ENCODE results near the gene PFKFB3. TPM values are rescaled to one million over a fixed set of nuclear protein-coding genes. Genes with fewer than 3 reads are reported as not detected.
"Not testable (repeated sequence)": the region's sequence is repeated elsewhere in the genome, so short reads cannot be mapped to it uniquely, and the experiment has no call there.

Gene PFKFB3
- total RNA-seq, 1 donor from 2014 or later, result 64.5 TPM

- H3K27me3 Mint-ChIP-seq, result no peaks in the 10 kb centered on the region
- H3K4me3 Mint-ChIP-seq (ENCODE audit: low read depth), result no peak overlapping the region
- no peaks in the 10 kb centered on the region for H3K9me3 Mint-ChIP-seq (ENCODE audit: low read depth)
- H3K36me3 Mint-ChIP-seq (ENCODE audit: insufficient read depth), result peaks cover 42% of the 10 kb centered on the region
- H3K27ac Mint-ChIP-seq, result no peak overlapping the region
- TF ChIP-seq CTCF (IDR thresholded peaks at IDR 0.05; ENCODE audit: unreplicated experiment), result no peak
- H3K4me1 Mint-ChIP-seq (ENCODE audit: low read depth), result peaks cover 11% of the 10 kb centered on the region
- no peak for DNase-seq (ENCODE audit: low spot score, unreplicated experiment)
These were observed 30.4 kb downstream of the PFKFB3 start for GRCh38 chr10:6232846-6233724.

DNA sequence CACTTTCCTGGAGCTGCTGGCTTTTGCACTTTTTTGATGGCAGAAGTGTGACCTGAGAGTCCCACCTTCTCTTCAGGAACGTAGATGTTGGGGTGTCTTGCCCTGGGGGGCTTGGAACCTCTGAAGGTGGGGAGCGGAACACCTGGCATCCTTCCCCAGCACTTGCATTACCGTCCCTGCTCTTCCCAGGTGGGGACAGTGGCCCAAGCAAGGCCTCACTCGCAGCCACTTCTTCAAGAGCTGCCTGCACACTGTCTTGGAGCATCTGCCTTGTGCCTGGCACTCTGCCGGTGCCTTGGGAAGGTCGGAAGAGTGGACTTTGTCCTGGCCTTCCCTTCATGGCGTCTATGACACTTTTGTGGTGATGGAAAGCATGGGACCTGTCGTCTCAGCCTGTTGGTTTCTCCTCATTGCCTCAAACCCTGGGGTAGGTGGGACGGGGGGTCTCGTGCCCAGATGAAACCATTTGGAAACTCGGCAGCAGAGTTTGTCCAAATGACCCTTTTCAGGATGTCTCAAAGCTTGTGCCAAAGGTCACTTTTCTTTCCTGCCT lies 31.1 kb downstream of the PFKFB3 start:
- H3K9me3 Mint-ChIP-seq (ENCODE audit: low read depth), result peaks cover 2% of the 10 kb centered on the region
- H3K27me3 Mint-ChIP-seq, result no peaks in the 10 kb centered on the region
- H3K4me3 Mint-ChIP-seq (ENCODE audit: low read depth), result no peak overlapping the region
- TF ChIP-seq CTCF (IDR thresholded peaks at IDR 0.05; ENCODE audit: unreplicated experiment), result no peak
- no peak overlapping the region for H3K27ac Mint-ChIP-seq
- H3K4me1 Mint-ChIP-seq (ENCODE audit: low read depth), result peaks cover 11% of the 10 kb centered on the region
- no peak for DNase-seq (ENCODE audit: low spot score, unreplicated experiment)
- H3K36me3 Mint-ChIP-seq (ENCODE audit: insufficient read depth), result peaks cover 42% of the 10 kb centered on the region

- H3K27ac Mint-ChIP-seq, result peak overlapping the region; percentile 82
- H3K27me3 Mint-ChIP-seq, result no peaks in the 10 kb centered on the region
- no peak overlapping the region for H3K4me3 Mint-ChIP-seq (ENCODE audit: low read depth)
- no peak for TF ChIP-seq CTCF (IDR thresholded peaks at IDR 0.05; ENCODE audit: unreplicated experiment)
- peaks cover 11% of the 10 kb centered on the region for H3K4me1 Mint-ChIP-seq (ENCODE audit: low read depth)
- peaks cover 45% of the 10 kb centered on the region for H3K36me3 Mint-ChIP-seq (ENCODE audit: insufficient read depth)
- H3K9me3 Mint-ChIP-seq (ENCODE audit: low read depth), result peaks cover 3% of the 10 kb centered on the region
- DNase-seq (ENCODE audit: low spot score, unreplicated experiment), result no peak
These were observed 31.6 kb downstream of the PFKFB3 start for GRCh38 chr10:6234371-6234770.

DNA sequence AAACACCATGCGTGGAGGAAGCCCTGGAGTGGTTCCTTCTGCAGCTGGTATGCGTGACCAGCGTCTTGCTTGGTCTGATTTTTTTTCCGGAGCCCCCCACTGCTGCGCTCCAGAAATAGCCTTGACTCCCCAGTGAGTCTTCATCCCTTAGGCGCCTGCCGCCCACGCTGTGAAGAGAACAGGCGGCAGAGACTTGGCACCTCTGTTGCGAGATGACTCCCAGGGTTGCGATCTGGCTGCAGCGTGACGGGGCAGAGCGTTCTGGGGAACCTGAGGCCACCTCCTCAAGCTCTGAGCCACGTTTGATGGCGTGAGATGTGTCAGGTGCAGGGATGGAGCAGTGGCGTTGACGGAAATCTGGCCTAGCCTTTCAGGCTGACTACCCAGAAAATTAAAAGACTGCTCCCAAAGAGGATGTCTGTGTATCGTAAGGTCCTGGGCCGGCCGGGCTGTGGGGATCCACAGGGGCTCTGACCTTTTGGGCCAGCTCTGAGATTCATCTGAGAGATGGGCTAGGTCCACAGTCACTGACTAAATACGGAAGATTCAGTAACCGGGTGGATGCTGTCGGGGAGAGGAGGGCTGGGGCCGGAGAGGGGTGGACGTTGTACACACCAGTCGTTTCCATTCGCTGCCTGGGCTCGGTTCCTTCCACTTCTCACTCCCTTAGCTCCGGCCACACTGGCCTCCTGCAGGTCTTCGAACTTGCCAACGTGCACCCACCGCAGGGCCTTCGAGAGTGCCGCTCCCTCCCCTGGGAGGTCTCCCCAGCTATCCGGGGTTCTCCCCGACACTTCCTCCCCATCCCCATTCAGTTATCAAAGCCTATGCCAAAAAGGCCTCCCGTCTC lies 33.8 kb downstream of the PFKFB3 start:
- H3K36me3 Mint-ChIP-seq (ENCODE audit: insufficient read depth), result peaks cover 37% of the 10 kb centered on the region
- no peaks in the 10 kb centered on the region for H3K27me3 Mint-ChIP-seq
- DNase-seq (ENCODE audit: low spot score, unreplicated experiment), result no peak
- H3K4me3 Mint-ChIP-seq (ENCODE audit: low read depth), result no peak overlapping the region
- H3K27ac Mint-ChIP-seq, result peak overlapping the region; percentile 10
- no peak for TF ChIP-seq CTCF (IDR thresholded peaks at IDR 0.05; ENCODE audit: unreplicated experiment)
- H3K9me3 Mint-ChIP-seq (ENCODE audit: low read depth), result peaks cover 3% of the 10 kb centered on the region
- peaks cover 11% of the 10 kb centered on the region for H3K4me1 Mint-ChIP-seq (ENCODE audit: low read depth)

DNA sequence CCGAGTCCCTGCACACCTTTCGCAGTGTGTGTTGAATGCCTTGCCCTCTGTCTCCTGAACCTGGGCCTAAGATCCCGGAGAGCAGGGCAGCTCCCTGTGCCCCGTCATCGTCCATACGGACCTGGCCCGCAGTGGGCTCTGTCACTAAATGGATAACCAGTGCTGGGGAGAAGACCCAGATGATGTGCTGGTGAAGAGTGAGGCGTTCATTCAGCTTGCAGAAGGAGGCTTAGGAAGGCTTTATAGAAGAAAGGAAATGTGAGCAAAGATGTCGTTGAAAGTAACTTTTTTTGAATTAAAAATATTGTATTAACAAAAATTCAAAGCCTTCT lies 34.4 kb downstream of the PFKFB3 start:
- Mint-ChIP-seq H3K27me3 (no peaks in the 10 kb centered on the region), H3K4me3 (ENCODE audit: low read depth) (no peak overlapping the region), H3K36me3 (ENCODE audit: insufficient read depth) (peaks cover 37% of the 10 kb centered on the region), H3K9me3 (ENCODE audit: low read depth) (peaks cover 3% of the 10 kb centered on the region), H3K4me1 (ENCODE audit: low read depth) (peaks cover 11% of the 10 kb centered on the region), H3K27ac (no peak overlapping the region)
- DNase-seq (ENCODE audit: low spot score, unreplicated experiment), result no peak
- no peak for TF ChIP-seq CTCF (IDR thresholded peaks at IDR 0.05; ENCODE audit: unreplicated experiment)

DNA sequence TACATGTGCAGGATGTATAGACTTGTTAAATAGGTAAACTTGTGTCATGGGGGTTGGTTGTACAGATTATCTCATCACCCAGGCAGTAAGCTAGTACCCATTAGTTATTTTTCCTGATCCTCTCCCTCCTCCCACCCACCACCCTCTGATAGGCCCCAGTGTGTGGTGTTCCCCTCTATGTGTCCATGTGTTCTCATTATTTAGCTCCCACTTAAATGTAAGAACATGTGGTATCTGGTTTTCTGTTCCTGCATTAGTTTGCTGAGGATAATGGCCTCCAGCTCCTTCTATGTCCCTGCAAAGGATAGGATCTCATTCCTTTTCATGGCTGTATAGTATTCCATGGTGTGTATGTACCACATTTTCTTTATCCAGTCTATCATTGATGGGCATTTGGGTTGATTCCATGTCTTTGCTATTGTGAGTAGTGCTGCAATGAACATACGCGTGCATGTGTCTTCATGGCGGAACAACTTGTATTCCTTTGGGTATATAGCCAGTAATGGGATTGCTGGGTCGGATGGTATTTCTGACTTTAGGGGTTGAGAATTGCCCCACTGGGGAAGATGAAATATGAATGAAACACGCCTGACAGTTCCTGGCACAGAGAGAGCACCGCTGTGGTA lies 36.0 kb downstream of the PFKFB3 start:
- H3K4me3 Mint-ChIP-seq (ENCODE audit: low read depth); DNase-seq (ENCODE audit: low spot score, unreplicated experiment); H3K27me3 Mint-ChIP-seq; H3K9me3 Mint-ChIP-seq (ENCODE audit: low read depth); H3K27ac Mint-ChIP-seq: not testable (repeated sequence)
- Mint-ChIP-seq H3K4me1 (ENCODE audit: low read depth) (peaks cover 10% of the 10 kb centered on the region), H3K36me3 (ENCODE audit: insufficient read depth) (peaks cover 28% of the 10 kb centered on the region)

Measured in progenitor cell of endocrine pancreas (in vitro differentiated cells).